ENCODE results near the gene RIMBP2.

Gene RIMBP2

GRCh38 chr12:130485291-130486145 is 230.6 kb downstream of the RIMBP2 start:
- no peak for DNase-seq (ENCODE audit: low read depth in 2 of 2)

DNA sequence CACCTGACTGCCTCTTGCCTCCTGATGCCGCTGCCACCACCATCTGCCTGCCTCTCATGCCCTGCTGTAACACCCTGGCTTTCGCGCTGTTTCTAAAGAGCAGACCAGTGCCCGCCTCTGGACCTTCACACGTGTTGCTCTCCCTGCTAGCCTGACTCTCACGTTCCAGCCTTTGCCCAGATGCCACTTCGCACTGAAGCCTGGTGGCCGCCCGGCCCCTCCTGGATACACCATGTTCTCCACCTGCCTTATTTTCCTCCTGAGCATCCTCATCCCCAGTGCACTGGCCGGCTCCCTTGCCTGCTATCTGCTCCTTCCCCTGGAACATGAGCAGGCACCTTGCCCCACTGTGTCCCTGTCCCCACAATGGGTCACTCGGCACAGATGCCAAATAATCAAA is 231.9 kb downstream of the RIMBP2 start:
- no peak for DNase-seq (ENCODE audit: low read depth in 2 of 2)

DNA sequence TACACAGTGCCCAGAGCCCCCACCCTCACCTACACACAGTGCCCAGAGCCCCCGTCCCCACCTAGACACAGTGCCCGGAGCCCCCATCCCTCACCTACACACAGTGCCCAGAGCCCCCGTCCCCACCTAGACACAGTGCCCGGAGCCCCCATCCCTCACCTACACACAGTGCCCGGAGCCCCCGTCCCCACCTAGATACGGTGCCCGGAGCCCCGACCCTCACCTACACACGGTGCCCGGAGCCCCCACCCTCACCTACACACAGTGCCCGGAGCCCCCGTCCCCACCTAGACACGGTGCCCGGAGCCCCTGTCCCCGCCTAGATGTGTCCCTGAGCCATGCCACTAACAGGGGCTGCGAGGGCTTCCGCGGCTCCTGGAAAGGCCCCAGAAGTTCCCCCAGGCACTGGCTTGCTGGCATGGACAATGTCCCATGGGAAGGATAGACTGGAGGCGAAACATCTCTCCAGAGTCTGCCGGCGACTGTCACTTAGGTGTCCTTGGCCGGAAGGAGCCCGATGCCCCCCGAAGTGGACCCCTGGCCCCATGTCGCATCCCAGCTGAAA is 232.4 kb downstream of the RIMBP2 start:
- no peak for DNase-seq (ENCODE audit: low read depth in 2 of 2)

DNA sequence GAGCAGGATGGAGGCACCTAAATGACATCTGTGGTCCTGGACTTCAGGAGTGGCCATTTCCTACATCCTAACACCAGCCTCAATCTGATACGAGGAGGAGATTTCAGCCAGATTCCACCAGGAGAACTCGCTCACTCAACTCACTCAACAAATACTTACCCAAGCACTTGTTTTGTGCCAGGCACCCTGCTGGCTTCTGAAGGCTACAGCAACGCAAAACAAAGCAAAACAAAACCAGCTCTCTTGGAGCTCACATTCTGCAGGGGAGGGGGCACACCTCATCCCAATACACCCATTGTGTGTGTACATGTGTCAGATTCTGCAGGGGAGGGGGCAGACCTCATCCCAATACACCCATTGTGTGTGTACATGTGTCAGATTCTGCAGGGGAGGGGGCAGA is 233.7 kb downstream of the RIMBP2 start:
- no peak for DNase-seq (ENCODE audit: low read depth in 2 of 2)

GRCh38 chr12:130481392-130481879 is 234.7 kb downstream of the RIMBP2 start:
- DNase-seq (ENCODE audit: low read depth in 2 of 2), result no peak

GRCh38 chr12:130480887-130481286 is 235.2 kb downstream of the RIMBP2 start:
- DNase-seq (ENCODE audit: low read depth in 2 of 2), result no peak

GRCh38 chr12:130480231-130480630 is 235.9 kb downstream of the RIMBP2 start:
- DNase-seq (ENCODE audit: low read depth in 2 of 2), result no peak

DNA sequence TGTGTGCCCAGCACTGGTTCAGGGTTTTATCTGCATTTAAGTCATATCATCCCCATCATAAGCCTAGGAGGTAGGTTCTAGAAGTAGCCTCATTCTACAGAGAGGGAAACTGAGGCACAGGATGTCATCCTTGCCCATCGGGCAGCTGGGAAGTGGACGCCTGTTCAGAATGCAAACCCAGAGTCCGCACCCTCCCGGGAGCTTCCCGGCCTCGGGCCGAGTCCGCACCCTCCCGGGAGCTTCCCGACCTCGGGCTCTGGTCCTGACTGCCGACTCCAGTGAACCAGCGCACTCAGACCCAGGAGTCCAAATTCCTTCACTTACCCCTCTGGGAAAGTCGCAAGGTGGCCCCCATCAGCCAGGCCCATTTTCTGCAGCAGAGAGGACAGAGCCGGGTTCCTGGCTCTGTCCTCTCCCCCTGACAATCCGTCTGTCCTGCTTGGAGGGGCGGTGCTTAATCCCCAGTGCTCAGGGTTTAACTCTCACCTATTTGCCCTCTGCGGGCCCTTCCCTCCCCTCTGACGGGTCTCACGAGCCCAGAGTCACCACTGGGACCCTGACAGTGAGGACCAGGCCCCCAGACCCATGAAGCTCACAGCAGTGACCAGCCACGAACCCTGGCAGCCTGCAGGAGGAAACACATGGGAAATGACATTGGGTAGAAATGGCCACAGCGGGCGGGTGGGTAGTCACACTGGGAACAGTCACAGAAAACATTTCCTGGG is 236.5 kb downstream of the RIMBP2 start:
- DNase-seq (ENCODE audit: low read depth in 2 of 2), result no peak

- no peak for DNase-seq (ENCODE audit: low read depth in 2 of 2)
Observed at GRCh38 chr12:130478786-130479185, 237.3 kb downstream of the RIMBP2 start.

DNA sequence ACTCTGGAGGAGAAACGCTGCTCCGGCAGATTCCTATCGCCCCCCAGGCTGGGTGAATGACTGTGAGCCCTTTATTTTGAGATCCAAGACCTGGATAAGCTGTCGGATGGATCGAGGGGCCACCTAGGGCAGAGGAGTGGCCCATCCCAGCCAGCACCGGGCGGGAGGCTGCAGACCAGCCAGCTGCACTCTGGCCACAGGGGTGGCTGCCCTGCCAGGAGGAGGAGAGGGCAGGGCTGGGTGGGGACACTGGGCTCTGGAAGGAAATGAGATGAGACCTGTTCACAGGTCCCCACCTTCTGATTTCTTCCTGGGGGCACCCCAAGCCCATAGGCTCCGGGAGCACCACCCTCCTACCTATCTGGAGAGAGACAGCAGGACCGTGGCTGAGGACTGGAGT is 238.4 kb downstream of the RIMBP2 start:
- DNase-seq (ENCODE audit: low read depth in 2 of 2), result no peak

GRCh38 chr12:130477266-130477665 is 238.8 kb downstream of the RIMBP2 start:
- DNase-seq (ENCODE audit: low read depth in 2 of 2), result no peak

GRCh38 chr12:130476451-130477135 is 239.5 kb downstream of the RIMBP2 start:
- DNase-seq (ENCODE audit: low read depth in 2 of 2), result no peak

DNA sequence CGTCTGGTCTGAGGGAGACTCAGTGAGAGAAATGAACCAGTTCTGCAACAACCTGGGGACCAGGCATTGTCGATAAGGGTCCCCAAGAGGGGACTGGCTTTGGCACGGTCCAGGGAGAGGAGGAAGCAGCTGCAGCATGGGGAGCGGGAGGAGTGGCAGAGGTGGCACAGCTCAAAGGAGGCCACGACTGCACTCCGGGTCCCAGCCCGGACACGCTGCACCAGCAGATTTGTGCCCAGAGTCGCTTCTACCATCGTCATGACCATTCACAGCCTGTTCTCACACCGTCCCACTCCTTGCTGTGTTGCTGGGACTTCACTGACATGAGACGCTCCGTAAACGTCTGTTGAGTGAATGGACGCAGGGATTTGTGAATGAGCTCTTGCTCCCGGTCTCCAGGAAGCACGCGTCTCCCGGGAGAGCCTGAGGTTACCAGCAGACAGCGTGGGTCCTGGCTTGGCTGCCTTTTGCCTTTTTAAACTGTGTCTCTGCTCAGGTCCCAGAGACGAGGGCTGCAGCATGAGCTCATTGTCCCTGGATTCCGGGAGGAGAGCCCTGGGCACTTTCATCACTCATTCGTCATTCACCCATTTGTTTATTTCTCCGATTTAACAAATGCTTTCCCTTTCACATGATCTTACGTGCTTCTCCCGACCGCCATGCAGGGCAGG is 241.4 kb downstream of the RIMBP2 start:
- DNase-seq (ENCODE audit: low read depth in 2 of 2), result no peak

DNA sequence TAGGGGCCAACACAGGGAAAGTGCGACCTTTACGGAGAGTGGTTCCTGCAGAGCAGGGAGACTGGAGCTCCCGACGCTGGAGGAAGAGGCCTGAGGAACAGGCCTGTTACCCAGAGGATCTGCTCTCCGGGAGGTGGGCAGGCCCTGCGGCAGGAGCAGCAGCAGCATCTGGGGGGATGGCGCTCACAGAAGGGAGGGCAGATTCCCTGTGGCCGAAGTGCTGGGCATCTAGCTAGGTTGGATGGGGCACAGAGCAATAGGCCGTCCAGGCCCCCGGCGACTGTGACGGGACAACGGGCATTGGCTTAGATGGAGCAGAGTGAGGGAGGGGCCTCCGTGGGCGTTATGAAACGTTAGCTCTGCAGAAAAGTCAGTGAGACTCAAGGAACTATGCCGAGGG is 242.8 kb downstream of the RIMBP2 start:
- DNase-seq (ENCODE audit: low read depth in 2 of 2), result no peak

- DNase-seq (ENCODE audit: low read depth in 2 of 2), result no peak
Observed at GRCh38 chr12:130470969-130471368, 245.1 kb downstream of the RIMBP2 start.

GRCh38 chr12:130469552-130469951 is 246.5 kb downstream of the RIMBP2 start:
- DNase-seq (ENCODE audit: low read depth in 2 of 2), result no peak

DNA sequence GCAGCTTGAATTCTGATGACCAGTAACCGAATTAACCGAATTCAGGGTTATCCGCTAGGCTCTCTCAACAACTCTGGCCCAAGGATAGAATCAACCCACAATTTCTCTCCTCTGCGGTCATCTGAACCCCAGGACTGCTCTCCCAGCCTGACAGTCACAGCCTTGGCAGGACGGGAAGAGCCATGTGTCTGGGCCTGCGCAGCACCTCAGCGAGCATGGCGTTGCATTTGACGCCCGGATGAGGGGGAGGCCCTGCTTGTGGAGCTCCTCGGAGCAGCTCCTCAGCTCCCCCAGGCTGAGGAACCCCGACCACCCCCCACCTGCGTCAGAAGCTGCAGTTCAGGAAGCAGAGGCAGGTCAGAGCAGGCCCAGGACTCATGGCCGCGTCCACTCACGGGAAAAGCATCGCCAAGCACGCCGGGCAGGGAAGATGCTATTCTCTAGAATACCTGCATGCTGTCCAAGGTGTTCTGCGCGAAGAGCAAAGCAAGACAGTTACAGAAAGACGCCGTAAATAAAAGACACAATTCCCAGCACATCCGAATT is 247.3 kb downstream of the RIMBP2 start:
- DNase-seq (ENCODE audit: low read depth in 2 of 2), result no peak

DNA sequence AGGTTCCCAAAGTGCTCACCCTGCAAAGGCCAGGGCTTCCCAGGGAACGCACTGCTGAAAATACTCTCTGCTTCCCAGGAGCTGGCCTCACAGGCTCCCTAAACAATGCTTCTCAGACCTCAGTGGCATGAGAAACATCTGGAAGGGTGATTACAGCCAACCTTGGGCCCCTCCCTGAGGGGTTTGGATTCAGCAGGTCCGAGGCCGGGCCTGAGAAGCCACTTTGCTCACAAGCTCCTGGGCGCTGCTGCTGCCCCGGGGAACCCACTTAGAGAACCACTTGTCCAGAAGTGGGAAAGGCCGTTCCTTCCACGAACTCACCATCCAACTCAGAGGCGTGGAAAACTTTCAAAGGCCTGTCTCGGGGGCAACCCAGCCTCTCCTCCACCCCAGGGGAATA is 247.9 kb downstream of the RIMBP2 start:
- no peak for DNase-seq (ENCODE audit: low read depth in 2 of 2)

GRCh38 chr12:130465626-130466025 is 250.5 kb downstream of the RIMBP2 start:
- DNase-seq (ENCODE audit: low read depth in 2 of 2), result no peak

DNA sequence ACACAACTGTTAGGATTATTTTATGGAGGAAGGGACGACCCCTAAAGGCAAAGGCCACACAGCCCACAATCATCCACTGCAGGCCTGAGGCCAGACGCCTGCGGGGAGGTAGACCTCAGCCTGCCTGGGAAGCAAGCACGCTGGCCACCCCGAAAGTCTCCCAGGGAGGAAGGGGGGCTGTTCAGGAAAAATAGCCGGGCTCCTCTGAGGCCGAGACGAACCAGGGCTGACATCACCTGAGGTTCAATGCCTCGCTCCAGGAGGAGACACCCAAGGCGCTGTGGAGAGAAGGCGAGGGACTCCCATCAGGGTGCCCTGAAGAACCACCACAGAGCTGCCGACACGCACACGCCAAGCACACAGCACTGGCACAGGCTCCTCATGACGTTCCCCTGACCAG is 251.1 kb downstream of the RIMBP2 start:
- DNase-seq (ENCODE audit: low read depth in 2 of 2), result no peak

Data from stimulated activated CD8-positive, alpha-beta memory T cell treated with anti-CD3 and anti-CD28 coated beads, Interleukin-2, amount 100 ng/mL, for 1 hour (primary cell).